B cell (primary cell): Measurements from ENCODE around the gene RAI14. TPM values are rescaled to one million over a fixed set of nuclear protein-coding genes. Genes with fewer than 3 reads are reported as not detected.

Source experiments
- ATAC-seq: fragments of 200-7000 bp; cut with Tn5 transposase; one replicate; pipeline ENCODE4 v1.10.0; 2021; ENCODE audit warnings: low read depth, mild to moderate bottlenecking, moderate number of reproducible peaks, moderate library complexity
- CTCF ChIA-PET: fragments of 350-600 bp; sonication (Branson Sonifier 250); formaldehyde crosslinking; loops from one replicate; lab custom pipeline; 2021; ENCODE audit warnings: antibody characterized with exemption, inconsistent platforms; lab: Charles Lee
- POLR2A ChIA-PET: fragments of 350-600 bp; sonication (Branson Sonifier 250); formaldehyde crosslinking; loops from one replicate; lab custom pipeline; 2021; ENCODE audit warnings: antibody characterized with exemption; lab: Charles Lee
- DNase-seq: peaks from one replicate; pipeline ENCODE4 v3.0.0; 2013
- H2AFZ ChIP-seq: 2 replicates; pipeline ENCODE4 v1.6.1; 2012; ENCODE audit warnings: mild to moderate bottlenecking, low read depth, low read length; ENCODE audit not compliant: insufficient read depth, poor library complexity, severe bottlenecking
- H3K27ac ChIP-seq, 2 donors: 1 replicate in 1 of 2; 2 replicates in 1 of 2; pipeline ENCODE4 v1.5.1; 2012 to 2013; ENCODE audit warnings: low read length in 2 of 2, mild to moderate bottlenecking in 2 of 2, moderate library complexity in 1 of 2
- H3K27me3 ChIP-seq, 4 experiments: fragments of 200-600 bp in 1 of 4; sonication (generic) in 1 of 4; replicated peaks in 1 of 4; 1 replicate in 2 of 4; 2 replicates in 2 of 4; pipeline versions ENCODE4 v1.6.1 to v1.7.0; 2013 to 2016; ENCODE audit warnings: low read length in 3 of 4, mild to moderate bottlenecking in 2 of 4, mixed read lengths in 1 of 4, moderate library complexity in 1 of 4; ENCODE audit not compliant: insufficient read depth in 4 of 4, control insufficient read depth in 3 of 4; ENCODE audit errors: control extremely low read depth in 1 of 4
- H3K36me3 ChIP-seq, 2 experiments: replicated peaks in 1 of 2; 1 replicate in 1 of 2; 2 replicates in 1 of 2; pipeline versions ENCODE4 v1.6.1 to v1.7.1; 2013; ENCODE audit warnings: low read length in 1 of 2; ENCODE audit not compliant: insufficient read depth in 2 of 2, control insufficient read depth in 1 of 2; ENCODE audit errors: control extremely low read depth in 1 of 2, extremely low read depth in 1 of 2
- H3K4me1 ChIP-seq, 2 donors: fragments of 200-600 bp in 1 of 2; sonication (generic) in 1 of 2; 1 replicate in 1 of 2; 2 replicates in 1 of 2; pipeline versions ENCODE4 v1.5.1 to v1.6.1; 2013 to 2017; ENCODE audit warnings: low read length in 2 of 2; ENCODE audit not compliant: control insufficient read depth in 2 of 2, insufficient read depth in 2 of 2
- H3K4me2 ChIP-seq: replicated peaks from 2 replicates; pipeline ENCODE3; 2012; ENCODE audit warnings: mild to moderate bottlenecking, low read depth, low read length; ENCODE audit not compliant: poor library complexity, severe bottlenecking
- H3K4me3 ChIP-seq, 5 experiments: fragments of 200-600 bp in 1 of 5; sonication (generic) in 1 of 5; 1 replicate in 3 of 5; 2 replicates in 2 of 5; pipeline versions ENCODE4 v1.5.1 to v1.7.0; 2011 to 2016; ENCODE audit warnings: low read length in 4 of 5, mild to moderate bottlenecking in 4 of 5, low read depth in 2 of 5, control low read depth in 1 of 5, moderate library complexity in 1 of 5; ENCODE audit not compliant: insufficient read depth in 1 of 5; ENCODE audit errors: control extremely low read depth in 1 of 5, extremely low read depth in 1 of 5
- H3K79me2 ChIP-seq: fragments of 200-600 bp; sonication (generic); one replicate; pipeline ENCODE4 v1.6.0; 2016; ENCODE audit warnings: low read length; ENCODE audit not compliant: control insufficient read depth, insufficient read depth
- H3K9ac ChIP-seq: fragments of 200-600 bp; sonication (generic); 2 replicates; pipeline ENCODE4 v1.6.1; 2017; ENCODE audit warnings: mild to moderate bottlenecking, low read length, moderate library complexity
- H3K9me3 ChIP-seq, 3 donors: one replicate each; pipeline versions ENCODE4 v1.6.1 to v1.7.1; 2013; ENCODE audit warnings: low read length in 2 of 3; ENCODE audit not compliant: control insufficient read depth in 2 of 3, insufficient read depth in 1 of 3; ENCODE audit errors: control extremely low read depth in 1 of 3
- H4K20me1 ChIP-seq: 2 replicates; pipeline ENCODE4 v1.6.0; 2012; ENCODE audit warnings: mild to moderate bottlenecking, low read length; ENCODE audit not compliant: insufficient read depth, control insufficient read depth, poor library complexity, severe bottlenecking
- H3K27ac Mint-ChIP-seq: one replicate; pipeline ENCODE4 v1.8.0; 2021; ENCODE audit warnings: mixed read lengths
- H3K27me3 Mint-ChIP-seq: one replicate; pipeline ENCODE4 v1.8.0; 2021; ENCODE audit warnings: mixed read lengths
- H3K4me1 Mint-ChIP-seq: one replicate; pipeline ENCODE4 v1.8.0; 2021; ENCODE audit warnings: mixed read lengths
- H3K4me3 Mint-ChIP-seq: one replicate; pipeline ENCODE4 v1.8.0; 2021; ENCODE audit warnings: mixed read lengths
- H3K9me3 Mint-ChIP-seq: one replicate; pipeline ENCODE4 v1.8.0; 2022; ENCODE audit warnings: mixed read lengths; ENCODE audit not compliant: insufficient read depth
- EZH2 ChIP-seq: IDR thresholded peaks from 2 replicates; pipeline ENCODE4 v1.6.1; 2012; ENCODE audit warnings: borderline replicate concordance, low read depth, mild to moderate bottlenecking, moderate library complexity, low read length; ENCODE audit not compliant: insufficient read depth, poor library complexity, severe bottlenecking
- WGBS: methylation state at CpG from one replicate; pipeline ENCODE4 v1.1.5; 2013; ENCODE audit warnings: missing lambda C conversion rate; ENCODE audit not compliant: insufficient coverage; 5-methylcytosine and 5-hydroxymethylcytosine counted together
- intact Hi-C: fragments of 100-400 bp; cut with micrococcal nuclease; formaldehyde crosslinking; loops from one replicate; pipeline ENCODE4 v1.10.0; 2022
- polyA plus RNA-seq: library from polyadenylated mRNA; depleted of rRNA; stranded (reverse); fragments of >200 nt; gene quantifications from 2 replicates; pipeline ENCODE4 v1.2.3, GENCODE V29; 2012
- total RNA-seq, 2 donors: library from RNA; stranded (reverse); fragments of 120-200 nt in 1 of 2; gene quantifications; 1 replicate in 1 of 2; 2 replicates in 1 of 2; pipeline versions ENCODE4 v1.2.3 to v1.2.4, GENCODE V29; 2013 to 2022
- TF ChIP-seq, protein P1 (sequence below): fragments of 200-600 bp; IDR thresholded peaks from one replicate; pipeline ENCODE4 v1.8.0; 2022; ENCODE audit warnings: antibody characterized with exemption, mild to moderate bottlenecking

Gene RAI14
- total and polyA plus RNA-seq, 2 donors (not counting 1 experiment from before 2014, with no cell fraction given): 0.55 to 1.9 TPM

GRCh38 chr5:34676416-34676815 is 20.3 kb downstream of the RAI14 start:
- intact Hi-C loops: no loop called here
- Histone ChIP-seq H2AFZ (no peak overlapping the region), H3K9ac (no peak overlapping the region), H4K20me1 (no peaks in the 10 kb centered on the region), H3K4me1 (no peaks in the 10 kb centered on the region), H3K4me2 (no peak overlapping the region), H3K79me2 (no peaks in the 10 kb centered on the region), H3K27ac (no peak overlapping the region), H3K36me3 (no peaks in the 10 kb centered on the region), H3K27me3 (no peaks in the 10 kb centered on the region), H3K4me3 (no peak overlapping the region), H3K9me3 (no peaks in the 10 kb centered on the region)
- Mint-ChIP-seq H3K9me3 (no peaks in the 10 kb centered on the region), H3K27me3 (peaks cover 9% of the 10 kb centered on the region), H3K4me3 (no peak overlapping the region), H3K4me1 (peaks cover 2% of the 10 kb centered on the region), H3K27ac (no peak overlapping the region)
- WGBS: 82% methylated on average over 1 of the region's 4 CpGs
- TF ChIP-seq, protein P1, sequence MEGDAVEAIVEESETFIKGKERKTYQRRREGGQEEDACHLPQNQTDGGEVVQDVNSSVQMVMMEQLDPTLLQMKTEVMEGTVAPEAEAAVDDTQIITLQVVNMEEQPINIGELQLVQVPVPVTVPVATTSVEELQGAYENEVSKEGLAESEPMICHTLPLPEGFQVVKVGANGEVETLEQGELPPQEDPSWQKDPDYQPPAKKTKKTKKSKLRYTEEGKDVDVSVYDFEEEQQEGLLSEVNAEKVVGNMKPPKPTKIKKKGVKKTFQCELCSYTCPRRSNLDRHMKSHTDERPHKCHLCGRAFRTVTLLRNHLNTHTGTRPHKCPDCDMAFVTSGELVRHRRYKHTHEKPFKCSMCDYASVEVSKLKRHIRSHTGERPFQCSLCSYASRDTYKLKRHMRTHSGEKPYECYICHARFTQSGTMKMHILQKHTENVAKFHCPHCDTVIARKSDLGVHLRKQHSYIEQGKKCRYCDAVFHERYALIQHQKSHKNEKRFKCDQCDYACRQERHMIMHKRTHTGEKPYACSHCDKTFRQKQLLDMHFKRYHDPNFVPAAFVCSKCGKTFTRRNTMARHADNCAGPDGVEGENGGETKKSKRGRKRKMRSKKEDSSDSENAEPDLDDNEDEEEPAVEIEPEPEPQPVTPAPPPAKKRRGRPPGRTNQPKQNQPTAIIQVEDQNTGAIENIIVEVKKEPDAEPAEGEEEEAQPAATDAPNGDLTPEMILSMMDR: no peak
- TF ChIP-seq EZH2: no peak
- CTCF ChIA-PET: no interaction called here
- ATAC-seq (no peak), DNase-seq (no peak)
- POLR2A ChIA-PET: no interaction called here

- Mint-ChIP-seq H3K4me1 (peaks cover 2% of the 10 kb centered on the region), H3K4me3 (no peak overlapping the region), H3K27ac (no peak overlapping the region), H3K9me3 (no peaks in the 10 kb centered on the region), H3K27me3 (peaks cover 9% of the 10 kb centered on the region)
- Histone ChIP-seq H3K4me2 (no peak overlapping the region), H3K9ac (no peak overlapping the region), H3K27me3 (no peaks in the 10 kb centered on the region), H4K20me1 (no peaks in the 10 kb centered on the region), H3K36me3 (no peaks in the 10 kb centered on the region), H3K27ac (no peak overlapping the region), H3K4me3 (no peak overlapping the region), H2AFZ (no peak overlapping the region), H3K4me1 (no peaks in the 10 kb centered on the region), H3K9me3 (no peaks in the 10 kb centered on the region), H3K79me2 (no peaks in the 10 kb centered on the region)
- POLR2A ChIA-PET: no interaction called here
- 97% methylated on average over 2 of the region's 3 CpGs for WGBS
- no peak for TF ChIP-seq EZH2
- TF ChIP-seq, protein P1: no peak
- ATAC-seq (no peak), DNase-seq (no peak)
- intact Hi-C loops: no loop called here
- CTCF ChIA-PET: no interaction called here
Measured at GRCh38 chr5:34677428-34677827, 21.3 kb downstream of the RAI14 start.
